ENCODE data around the gene APOLD1.
"Not testable (repeated sequence)": the region's sequence is repeated elsewhere in the genome, so short reads cannot be mapped to it uniquely, and the experiment has no call there.

APOLD1 gene

DNA sequence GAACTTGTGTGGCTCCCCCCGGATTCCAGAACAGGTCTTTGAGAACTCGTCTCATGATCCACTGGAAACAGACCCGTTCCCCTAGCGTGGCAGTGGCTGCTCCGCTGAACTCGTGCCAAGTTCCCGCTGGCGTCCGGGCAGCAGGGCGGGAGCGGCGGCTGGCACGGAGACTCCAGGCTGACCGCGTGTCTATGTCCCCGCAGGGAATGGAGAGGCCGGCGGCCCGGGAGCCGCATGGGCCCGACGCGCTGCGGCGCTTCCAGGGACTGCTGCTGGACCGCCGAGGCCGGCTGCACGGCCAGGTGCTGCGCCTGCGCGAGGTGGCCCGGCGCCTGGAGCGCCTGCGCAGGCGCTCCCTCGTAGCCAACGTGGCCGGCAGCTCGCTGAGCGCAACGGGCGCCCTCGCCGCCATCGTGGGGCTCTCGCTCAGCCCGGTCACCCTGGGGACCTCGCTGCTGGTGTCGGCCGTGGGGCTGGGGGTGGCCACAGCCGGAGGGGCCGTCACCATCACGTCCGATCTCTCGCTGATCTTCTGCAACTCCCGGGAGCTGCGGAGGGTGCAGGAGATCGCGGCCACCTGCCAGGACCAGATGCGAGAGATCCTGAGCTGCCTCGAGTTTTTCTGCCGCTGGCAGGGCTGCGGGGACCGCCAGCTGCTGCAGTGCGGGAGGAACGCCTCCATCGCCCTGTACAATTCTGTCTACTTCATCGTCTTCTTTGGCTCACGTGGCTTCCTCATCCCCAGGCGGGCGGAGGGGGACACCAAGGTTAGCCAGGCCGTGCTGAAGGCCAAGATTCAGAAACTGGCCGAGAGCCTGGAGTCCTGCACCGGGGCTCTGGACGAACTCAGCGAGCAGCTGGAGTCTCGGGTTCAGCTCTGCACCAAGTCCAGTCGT is 1.5 kb downstream of the APOLD1 start:
- DNase-seq, result peak; percentile 65

DNA sequence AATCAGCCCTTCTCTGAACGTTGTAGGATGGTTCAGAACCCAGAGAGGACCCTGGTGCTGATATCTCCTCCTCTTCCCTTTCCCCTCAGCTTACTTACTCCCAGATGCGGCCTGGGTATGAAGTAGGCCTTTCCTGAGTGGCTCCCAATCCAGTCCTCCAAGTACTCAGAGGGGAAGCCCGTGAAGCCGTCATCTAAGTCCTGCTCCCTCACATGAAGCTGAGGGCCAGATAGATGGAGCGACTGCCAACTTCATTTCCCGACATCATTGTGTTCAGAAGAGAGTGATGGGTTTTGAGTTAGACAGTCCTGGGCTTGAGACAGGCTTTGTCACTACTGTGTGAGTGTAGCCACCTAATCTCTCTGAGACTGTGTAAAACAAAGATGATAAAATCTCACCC is 2.7 kb downstream of the APOLD1 start:
- no peak for DNase-seq

DNA sequence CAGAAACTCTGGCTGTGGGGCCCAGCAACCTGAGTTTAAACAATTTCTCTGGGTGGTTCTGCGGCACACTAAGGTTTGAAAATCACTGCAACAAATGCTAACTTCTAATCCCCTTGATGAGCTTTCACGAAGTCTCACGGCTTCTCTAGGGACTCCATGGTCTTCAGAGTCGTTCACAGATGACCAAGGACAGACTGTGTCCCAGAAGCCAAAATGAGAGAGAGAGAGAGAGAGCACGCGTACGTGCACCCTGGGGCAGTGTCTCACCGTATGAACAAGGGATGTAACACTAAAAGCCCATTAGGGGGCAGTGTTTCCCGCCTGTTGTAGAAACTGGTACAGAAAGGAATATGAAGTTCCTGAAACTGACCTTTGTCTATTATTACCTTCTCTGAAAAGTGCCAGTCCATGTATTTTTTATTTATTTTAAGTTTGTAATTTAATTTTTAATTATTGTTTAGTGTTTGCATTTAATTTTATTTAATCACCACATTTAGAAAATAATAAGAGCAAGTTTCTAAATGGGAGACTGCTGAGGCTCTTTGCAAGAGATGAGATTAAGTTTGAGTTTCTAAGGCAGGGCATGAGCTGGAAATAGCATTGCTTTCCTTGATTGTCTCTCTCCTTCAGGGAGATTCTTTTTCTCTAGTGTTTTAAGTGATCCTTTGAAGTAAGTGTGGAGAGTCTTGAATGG is 3.4 kb downstream of the APOLD1 start:
- no peak for DNase-seq

DNA sequence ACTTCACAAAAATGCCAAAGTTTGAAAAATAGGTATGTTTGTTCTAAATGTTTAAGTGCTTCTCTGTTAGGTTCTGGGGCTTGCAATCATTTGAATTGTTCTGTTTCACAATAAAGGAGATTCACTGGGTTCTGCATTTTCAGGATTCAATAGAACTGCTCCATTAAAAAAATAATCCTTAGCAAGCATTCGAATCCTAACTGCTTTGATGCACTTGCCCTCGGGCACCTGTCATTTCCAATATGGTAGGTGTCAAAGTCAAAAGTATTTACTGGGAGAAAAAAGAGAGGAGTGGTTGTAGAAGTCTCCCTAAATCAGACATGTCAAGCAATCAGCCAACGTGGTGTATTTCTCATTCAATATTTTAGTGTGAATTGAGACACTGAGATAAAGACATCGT is 5.5 kb downstream of the APOLD1 start:
- no peak for DNase-seq

DNA sequence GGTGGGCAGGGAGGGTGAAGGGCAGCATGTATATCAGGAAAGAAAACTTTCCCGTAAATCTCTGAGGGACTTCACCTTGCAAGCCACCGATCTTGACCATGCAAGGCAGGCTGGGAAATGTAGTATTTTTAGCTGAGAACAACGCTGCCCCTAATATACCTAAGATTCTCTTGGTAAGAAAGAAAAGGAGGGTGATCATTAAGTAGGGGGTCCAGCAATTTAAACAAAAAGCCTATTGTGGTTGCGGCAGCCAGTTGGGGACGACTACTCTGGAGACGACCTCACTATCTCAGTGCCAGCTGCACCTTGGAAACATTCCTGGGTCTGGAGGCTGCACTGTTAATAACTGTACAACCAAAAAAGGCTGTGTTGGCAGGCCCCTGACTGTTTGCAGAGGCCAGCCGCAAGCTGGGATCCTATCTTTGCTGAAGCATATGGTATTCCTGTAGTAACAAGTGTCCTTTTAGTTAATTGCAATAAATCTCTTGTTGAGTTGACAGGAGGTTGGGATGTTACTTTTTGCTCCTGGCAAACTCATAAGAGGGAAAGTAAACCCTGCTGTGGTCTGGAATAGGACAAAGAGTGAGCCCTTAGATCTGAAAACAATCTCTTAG is 6.4 kb downstream of the APOLD1 start:
- no peak for DNase-seq

DNA sequence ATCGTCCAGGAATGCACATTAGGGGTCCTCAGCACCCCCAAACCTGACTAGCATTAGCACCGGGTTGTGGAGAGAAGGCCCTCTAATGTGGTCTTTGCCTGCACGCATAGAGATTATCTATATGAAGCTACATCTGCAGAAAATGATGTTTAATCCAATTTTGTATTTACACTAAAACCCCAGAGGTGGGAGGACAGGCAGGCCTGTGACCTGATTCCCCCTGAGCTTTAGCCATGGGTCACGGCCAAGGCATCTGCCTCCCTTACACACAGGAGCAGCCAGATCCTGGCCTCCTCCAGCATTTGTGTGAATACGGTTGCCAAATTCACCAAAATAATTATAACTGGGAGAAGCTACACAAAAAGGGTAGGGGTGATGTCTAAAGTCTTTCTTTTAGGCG is 7.0 kb downstream of the APOLD1 start:
- DNase-seq, result no peak

DNA sequence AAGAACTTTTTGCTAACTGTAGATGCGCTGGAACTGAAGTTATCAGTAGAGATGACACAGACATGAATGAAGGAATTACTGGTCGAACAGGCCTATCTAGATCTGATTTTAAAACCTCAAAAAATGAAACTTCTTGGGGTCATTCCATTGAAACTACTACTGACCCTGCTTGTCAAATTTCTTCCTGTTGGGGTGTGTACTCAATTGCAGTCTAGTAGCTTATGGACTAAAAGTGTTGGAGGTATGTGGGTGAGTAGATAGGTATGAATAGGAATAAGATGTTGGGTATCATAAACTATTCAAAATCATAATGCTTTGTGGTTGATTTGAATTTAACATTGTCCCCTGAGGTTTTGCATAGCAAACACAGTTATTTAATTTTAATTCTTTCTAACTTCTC is 9.2 kb downstream of the APOLD1 start:
- no peak for DNase-seq

DNA sequence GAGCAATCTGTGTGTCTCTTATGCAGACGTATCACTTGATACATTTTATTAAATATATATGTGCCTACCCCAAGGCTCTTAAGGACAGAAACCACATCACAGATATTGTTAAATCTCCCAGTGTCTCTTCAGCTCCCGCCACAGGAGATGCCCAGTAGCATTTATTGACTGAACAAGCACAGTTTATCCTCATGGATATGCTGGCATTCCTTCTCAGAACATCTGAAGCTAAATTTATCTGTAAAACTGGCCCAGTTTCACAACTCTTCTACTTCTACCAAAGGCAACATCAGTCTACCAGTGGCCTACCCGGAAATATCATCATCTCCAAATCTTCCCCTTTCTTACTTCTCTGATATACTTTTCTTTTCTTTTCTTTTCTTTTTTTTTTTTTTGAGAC is 10.7 kb downstream of the APOLD1 start:
- DNase-seq, result no peak

DNA sequence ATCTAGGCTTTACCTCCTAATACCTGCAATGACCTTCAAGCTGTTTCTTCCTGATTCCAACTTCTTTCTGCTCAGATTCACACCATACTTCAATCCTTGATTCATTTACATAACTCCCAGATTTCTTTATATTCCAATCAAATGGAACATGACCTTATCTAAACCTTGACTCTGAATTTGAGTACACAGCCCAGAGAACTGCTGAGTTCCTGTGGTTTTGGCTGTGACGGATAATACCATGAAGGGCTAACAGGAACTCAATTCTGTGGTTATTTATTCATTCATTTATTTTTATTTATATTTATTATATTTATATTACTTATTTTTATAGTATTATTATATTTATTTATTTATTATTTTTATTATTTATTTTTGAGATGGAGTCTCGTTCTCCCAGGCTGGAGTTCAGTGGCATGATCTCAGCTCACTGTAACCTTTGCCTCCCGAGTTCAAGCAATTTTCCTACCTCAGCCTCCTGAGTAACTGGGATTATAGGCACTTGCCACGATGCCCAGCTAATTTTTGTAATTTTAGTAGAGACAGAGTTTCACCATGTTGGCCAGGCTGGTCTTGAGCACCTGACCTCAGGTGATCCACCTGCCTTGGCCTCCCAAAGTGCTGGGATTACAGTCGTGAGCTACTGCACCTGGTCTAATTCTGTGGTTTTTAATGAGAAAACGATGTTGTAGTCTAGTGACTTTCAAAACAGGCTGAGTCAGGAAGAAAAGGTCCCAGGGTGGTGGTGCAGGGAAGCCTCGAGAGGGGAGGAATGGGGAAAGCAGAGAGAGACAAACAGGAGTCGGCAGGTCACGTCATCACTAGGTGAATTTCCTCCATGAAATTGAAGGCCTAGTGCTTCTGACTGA is 11.7 kb downstream of the APOLD1 start:
- DNase-seq, result no peak

DNA sequence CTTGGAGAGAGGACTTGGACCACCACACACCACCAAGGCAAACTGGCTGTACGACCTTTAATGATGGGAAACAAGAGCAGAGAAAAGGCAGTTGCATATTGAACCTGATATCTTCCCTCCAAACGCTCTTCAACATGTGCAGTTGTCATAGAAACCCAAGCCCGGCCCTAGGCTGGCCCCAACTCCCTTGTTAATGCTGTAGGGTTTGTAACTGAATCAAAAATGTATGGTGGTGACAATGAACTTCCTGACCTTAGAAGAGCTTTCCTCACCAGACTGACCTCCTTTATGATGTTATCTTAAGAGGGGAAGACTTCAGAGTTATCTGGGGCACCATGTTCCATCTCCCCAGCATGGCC is 12.3 kb downstream of the APOLD1 start:
- no peak for DNase-seq

DNA sequence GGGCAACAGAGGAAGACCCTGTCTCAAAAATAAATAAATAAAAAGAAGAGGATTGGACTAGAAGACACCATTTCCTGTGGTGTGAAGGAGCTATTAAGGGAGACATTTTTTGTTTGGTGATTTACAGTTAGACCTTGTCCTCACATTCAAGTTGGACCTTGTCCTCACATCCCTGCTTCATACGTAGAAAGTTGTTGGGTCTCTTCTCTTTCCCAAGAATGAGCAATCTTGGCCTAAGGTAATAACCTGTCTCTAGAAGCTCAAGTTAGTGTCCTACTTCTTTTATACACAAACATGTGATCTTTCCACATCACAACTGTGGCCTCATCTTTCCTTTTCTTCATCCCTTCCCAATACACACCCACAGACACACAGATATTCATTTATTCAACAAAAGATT is 13.0 kb downstream of the APOLD1 start:
- no peak for DNase-seq

DNA sequence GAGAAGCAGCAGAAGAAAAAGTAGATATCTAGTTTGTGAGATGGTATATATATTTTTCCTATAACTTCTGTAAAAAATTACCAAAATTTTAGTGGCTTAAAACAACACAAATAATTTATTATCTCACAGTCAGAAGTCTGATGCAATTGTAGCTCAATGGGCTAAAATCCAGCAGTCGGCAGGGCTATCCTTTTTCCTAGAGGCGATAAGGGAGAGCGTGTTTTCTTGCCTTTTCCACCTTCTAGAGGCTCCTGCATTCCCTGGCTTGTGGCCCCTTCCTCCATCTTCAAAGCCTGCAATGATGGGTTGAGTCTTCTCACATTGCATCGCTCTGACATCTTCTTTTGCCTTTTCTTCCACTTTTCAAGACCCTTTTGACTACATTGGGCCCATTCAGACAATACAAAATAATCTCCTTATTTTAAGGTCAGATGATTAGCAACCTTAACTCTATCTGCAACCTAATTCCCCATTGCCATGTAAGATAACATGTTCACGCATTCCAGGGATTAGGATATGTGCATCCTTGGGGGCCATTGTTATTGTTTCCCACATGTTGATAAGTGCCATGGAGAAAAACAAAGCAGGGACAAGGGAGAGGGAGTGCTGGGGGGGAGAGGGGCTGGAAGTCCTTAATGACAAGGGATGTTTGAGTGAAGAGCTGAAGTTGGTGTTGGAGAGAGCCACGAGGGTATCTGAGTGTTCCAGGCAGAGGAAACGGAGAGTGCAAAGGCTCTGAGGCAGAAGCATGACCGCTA is 13.9 kb downstream of the APOLD1 start:
- no peak for DNase-seq

DNA sequence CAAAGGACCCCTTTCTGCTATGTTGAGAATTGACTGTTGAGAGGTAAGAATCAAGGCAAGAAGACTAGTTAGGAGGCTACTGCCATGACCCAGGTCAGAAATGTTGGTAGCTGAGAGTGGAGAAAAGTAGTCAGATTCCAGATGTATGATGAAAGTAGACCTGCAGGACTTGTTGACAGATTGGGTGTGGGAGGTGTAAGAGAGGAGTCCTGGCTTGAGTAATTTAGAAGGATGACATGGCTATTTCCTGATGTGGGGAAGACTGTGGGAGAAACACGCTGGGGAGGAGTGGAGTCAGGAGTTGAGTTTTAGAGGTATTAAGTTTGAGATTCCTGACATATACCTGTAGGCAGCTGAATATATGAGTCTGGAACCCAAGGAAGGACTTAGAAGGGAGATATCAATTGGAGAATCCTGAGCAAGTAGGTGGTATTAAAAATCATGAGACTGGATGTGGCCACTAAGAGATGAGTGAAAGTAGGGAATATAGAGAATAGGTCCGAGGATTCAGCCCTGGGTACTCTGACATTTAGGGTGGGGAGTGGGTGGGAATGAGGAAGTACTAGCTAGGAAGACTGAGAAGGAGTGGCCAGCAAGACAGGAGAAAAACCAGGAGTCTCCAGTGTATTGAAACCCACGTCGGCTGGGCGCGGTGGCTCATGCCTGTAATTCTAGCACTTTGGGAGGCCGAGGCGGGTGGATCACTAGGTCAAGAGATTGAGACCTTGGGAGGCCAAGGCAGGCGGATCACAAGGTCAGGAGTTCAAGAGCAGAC is 15.1 kb downstream of the APOLD1 start:
- DNase-seq, result no peak

DNA sequence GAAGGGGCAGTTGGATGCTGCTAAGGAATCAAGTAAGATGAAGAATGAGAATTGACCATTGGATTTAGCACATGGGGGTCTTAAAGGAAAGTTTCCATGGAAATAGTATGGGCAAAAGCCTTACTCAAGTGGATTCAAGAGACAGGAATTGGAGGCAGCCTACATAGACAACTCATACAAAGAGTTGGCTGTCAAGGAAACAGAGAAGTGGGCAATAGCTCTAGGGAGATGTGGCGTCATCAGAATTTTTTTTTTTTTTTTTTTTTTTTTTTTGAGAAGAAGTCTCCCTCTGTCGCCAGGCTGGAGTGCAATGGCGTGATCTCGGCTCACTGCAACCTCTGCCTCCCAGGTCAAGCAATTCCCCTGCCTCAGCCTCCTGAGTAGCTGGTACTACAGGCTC is 16.2 kb downstream of the APOLD1 start:
- not testable (repeated sequence) for DNase-seq

DNA sequence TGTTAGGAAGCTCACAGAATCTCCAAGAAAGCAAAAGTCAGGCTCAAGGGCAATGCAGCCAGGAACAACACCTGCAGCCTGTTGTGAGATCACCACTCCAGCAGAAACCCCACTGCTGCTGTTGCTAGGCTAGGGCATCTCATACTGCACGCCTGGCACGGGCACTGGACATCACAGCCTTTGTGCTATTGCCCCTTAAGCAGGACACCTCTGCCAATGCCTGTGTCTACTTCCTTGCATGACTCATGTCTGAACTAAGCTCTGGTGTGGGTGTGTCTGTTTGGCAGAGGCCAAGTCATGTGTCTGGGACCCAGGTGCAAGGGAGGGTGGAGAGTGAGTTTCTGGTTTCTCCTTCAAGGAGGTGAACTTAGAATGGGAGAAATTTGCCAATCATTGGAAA is 17.7 kb downstream of the APOLD1 start:
- no peak for DNase-seq

DNA sequence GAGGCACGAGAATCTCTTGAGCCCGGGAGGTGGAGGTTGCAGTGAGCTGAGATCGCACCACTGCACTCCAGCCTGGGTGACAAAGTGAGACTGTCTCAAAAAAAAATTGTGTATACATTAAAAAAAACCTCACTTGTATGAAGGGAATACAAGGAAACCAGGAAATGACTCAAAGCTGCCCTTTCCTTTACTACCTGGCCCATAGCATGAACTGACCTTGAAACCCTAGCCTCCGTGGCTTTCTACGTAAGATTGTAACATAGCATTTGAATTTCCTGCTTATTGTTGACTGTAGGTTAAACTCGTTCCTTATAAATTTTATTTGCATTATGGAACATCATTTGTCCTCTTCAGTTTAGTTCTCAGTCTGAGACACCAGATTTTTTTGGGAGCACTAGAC is 18.6 kb downstream of the APOLD1 start:
- DNase-seq, result no peak

DNA sequence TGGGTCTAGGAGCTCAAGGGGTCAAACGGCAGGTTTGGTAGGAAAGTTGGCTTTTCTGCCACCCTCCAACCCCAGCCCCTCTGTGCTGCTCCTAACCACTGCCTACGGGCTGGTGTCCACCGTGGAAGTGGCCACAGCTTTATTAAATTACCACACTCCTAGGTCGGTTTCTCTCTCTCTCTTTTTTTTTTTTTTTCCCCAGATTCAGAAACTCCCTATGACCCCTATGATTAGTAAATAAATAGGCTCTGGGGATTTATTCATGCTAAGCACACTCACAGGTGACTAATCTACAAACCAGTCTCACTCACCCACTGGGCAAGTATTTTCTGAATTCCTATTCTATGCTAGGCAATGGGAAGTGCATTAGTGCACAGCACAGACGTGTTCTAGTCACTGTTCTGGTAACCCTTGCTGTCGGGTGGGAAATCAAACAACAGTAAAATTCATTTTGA is 19.0 kb downstream of the APOLD1 start:
- DNase-seq, result no peak

DNA sequence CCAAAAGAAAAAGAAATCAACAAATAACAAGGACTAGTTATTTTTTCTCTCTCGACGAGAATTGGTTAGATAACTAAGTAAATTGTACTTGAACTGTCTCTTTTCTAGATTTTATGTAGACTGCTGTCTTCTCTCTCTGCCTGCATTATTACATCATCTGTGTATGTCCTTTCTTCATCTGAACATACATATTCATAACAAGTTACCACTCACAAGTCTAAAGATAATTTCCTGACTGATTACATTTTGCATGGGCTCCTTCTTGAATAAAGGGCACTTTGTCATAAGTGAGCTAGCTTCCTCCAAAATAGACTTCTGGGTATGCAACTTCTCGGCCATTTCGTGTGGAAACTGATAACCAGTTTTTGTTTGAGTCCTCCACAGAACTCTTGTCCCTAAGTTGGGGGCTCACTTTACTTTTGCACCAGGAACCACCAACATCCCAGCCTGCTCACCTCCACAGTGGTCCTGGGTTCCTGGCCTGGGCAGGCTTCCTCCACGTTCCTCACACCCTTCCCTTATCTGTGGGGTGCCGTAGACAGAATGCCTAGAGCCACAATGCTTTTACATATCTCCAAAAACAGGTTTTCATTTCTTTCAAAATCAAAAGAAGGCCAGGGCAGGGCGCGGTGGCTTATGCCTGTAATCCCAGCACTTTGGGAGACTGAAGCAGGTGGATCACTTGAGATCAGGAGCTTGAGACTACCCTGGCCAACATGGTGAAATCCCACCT is 21.5 kb downstream of the APOLD1 start:
- DNase-seq, result no peak

DNA sequence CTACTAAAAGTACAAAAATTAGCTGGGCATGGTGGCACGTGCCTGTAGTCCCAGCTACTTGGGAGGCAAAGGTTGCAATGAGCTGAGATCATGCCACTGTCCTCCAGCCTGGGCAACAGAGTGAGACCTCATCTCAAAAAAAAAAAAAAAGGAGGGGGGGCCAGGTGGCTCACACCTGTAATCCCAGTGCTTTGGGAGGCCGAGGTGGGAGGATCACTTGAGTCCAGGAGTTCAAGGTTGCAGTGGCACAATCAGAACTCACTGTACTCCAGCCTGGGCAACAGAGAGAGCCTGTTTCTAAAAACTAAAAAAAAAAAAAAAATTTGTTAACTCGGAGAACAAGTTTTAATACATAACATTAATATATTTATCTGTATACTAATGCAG is 22.1 kb downstream of the APOLD1 start:
- not testable (repeated sequence) for DNase-seq

DNA sequence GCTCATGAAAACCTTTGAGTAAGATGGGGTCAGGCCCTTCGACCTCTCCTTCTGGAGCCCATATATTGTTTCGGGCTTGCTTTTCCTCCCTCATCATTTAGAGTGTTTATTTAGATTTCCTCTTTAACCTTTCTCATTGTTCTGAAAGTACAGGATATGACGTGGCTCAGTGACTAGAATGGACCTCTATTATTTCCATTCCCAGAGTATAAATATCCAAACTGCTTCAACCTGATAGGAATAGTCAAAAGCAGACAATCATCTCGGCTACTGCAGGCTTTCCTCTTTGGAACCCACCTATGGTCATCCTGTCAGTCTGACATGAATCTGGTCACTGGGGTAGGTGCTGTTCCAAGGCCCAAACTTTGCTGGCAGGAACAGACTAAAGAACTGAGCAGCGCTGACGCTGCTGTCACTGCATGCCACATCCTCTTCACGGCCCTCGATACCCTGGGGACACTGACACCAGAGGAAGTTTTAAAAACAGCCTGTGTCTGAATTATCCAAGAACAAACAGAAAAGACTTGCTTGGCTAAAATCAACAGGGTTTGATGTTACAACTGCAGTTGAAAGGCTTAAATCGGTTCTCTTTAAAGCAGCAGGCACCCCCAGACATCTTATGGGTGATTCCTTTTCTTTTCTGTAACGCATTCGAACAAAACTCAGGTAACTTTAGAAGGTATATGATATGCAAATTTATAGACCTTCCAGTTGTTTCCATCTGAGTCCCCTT is 22.7 kb downstream of the APOLD1 start:
- DNase-seq, result no peak

Measured in activated gamma-delta T cell (primary cell).